Measurements from ENCODE around the gene STOM. TPM values are rescaled to one million over a fixed set of nuclear protein-coding genes. Genes with fewer than 3 reads are reported as not detected.

STOM gene
- total RNA-seq, 1 experiment from 2014 or later, result 72.4 TPM

GRCh38 chr9:121326901-121327613 is 43.0 kb downstream of the STOM start:
- no peak for DNase-seq (ENCODE audit: low spot score)
- no TSS peak for BruUV-seq (replicated peaks)
- TF ChIP-seq CTCF (conservative IDR thresholded peaks at IDR 0.05; ENCODE audit: low read depth, low read length) (no peak), EZH2 (IDR thresholded peaks at IDR 0.05; ENCODE audit: borderline replicate concordance, low read depth, low read length, poor library complexity, severe bottlenecking) (no peak)
- intact Hi-C loops (cut with micrococcal nuclease; ENCODE audit: unreplicated experiment), result no loop called here
- no peak overlapping the region for H3K4me3 ChIP-seq (ENCODE audit: low read depth, low read length, poor library complexity, severe bottlenecking)
- ChIA-PET CTCF (no interaction called here), POLR2A (ENCODE audit: low non-redundant PET) (no interaction called here)
- H3K36me3 ChIP-seq (ENCODE audit: insufficient read depth, low read length, poor library complexity, severe bottlenecking), result peaks cover 22% of the 10 kb centered on the region
- no peaks in the 10 kb centered on the region for H3K27me3 ChIP-seq (replicated peaks; ENCODE audit: insufficient read depth, low read depth, low read length, poor library complexity)
- no peak overlapping the region for H3K27ac ChIP-seq (ENCODE audit: low read depth, low read length, poor library complexity, severe bottlenecking)
- H3K4me1 ChIP-seq (ENCODE audit: insufficient read depth, low read length, poor library complexity, severe bottlenecking), result no peaks in the 10 kb centered on the region
- no peaks in the 10 kb centered on the region for H3K9me3 ChIP-seq (ENCODE audit: low read depth, low read length, poor library complexity, severe bottlenecking)

- H3K36me3 ChIP-seq (ENCODE audit: insufficient read depth, low read length, poor library complexity, severe bottlenecking), result peaks cover 16% of the 10 kb centered on the region
Observed at GRCh38 chr9:121326130-121326838, 43.8 kb downstream of the STOM start.

GRCh38 chr9:121325387-121325786 is 44.7 kb downstream of the STOM start:
- ChIA-PET POLR2A (ENCODE audit: low non-redundant PET) (no interaction called here), CTCF (no interaction called here)
- peaks cover 14% of the 10 kb centered on the region for H3K36me3 ChIP-seq (ENCODE audit: insufficient read depth, low read length, poor library complexity, severe bottlenecking)
- no peaks in the 10 kb centered on the region for H3K27me3 ChIP-seq (replicated peaks; ENCODE audit: insufficient read depth, low read depth, low read length, poor library complexity)
- intact Hi-C loops (cut with micrococcal nuclease; ENCODE audit: unreplicated experiment), result no loop called here
- DNase-seq (ENCODE audit: low spot score), result no peak
- H3K4me3 ChIP-seq (ENCODE audit: low read depth, low read length, poor library complexity, severe bottlenecking), result no peak overlapping the region
- no peak overlapping the region for H3K27ac ChIP-seq (ENCODE audit: low read depth, low read length, poor library complexity, severe bottlenecking)
- TF ChIP-seq CTCF (conservative IDR thresholded peaks at IDR 0.05; ENCODE audit: low read depth, low read length), result no peak
- TF ChIP-seq EZH2 (IDR thresholded peaks at IDR 0.05; ENCODE audit: borderline replicate concordance, low read depth, low read length, poor library complexity, severe bottlenecking), result no peak
- BruUV-seq (replicated peaks), result no TSS peak
- H3K4me1 ChIP-seq (ENCODE audit: insufficient read depth, low read length, poor library complexity, severe bottlenecking), result no peaks in the 10 kb centered on the region
- H3K9me3 ChIP-seq (ENCODE audit: low read depth, low read length, poor library complexity, severe bottlenecking), result no peaks in the 10 kb centered on the region

More at GRCh38 chr9:121326130-121326838, 43.8 kb downstream of the STOM start:
- POLR2A ChIA-PET (ENCODE audit: low non-redundant PET), result no interaction called here
- Histone ChIP-seq H3K4me1 (ENCODE audit: insufficient read depth, low read length, poor library complexity, severe bottlenecking) (no peaks in the 10 kb centered on the region), H3K27ac (ENCODE audit: low read depth, low read length, poor library complexity, severe bottlenecking) (no peak overlapping the region), H3K27me3 (replicated peaks; ENCODE audit: insufficient read depth, low read depth, low read length, poor library complexity) (no peaks in the 10 kb centered on the region), H3K4me3 (ENCODE audit: low read depth, low read length, poor library complexity, severe bottlenecking) (no peak overlapping the region), H3K9me3 (ENCODE audit: low read depth, low read length, poor library complexity, severe bottlenecking) (no peaks in the 10 kb centered on the region)
- peak; percentile 36 for DNase-seq (ENCODE audit: low spot score)
- no peak for TF ChIP-seq EZH2 (IDR thresholded peaks at IDR 0.05; ENCODE audit: borderline replicate concordance, low read depth, low read length, poor library complexity, severe bottlenecking)
- CTCF ChIA-PET, result no interaction called here
- BruUV-seq (replicated peaks), result no TSS peak
- intact Hi-C loops (cut with micrococcal nuclease; ENCODE audit: unreplicated experiment), result no loop called here

Measured in A673 (cell line).